OCI-LY1 (cell line): ENCODE measurements around the gene CD3D.
"Not testable (repeated sequence)": the region's sequence is repeated elsewhere in the genome, so short reads cannot be mapped to it uniquely, and the experiment has no call there.

Experiments
- H2AFZ ChIP-seq: fragments of 200-600 bp; sonication (generic), shearing (Covaris generic); 2 replicates; pipeline ENCODE4 v1.6.0; 2014; ENCODE audit warnings: antibody characterized with exemption, mild to moderate bottlenecking, low read length
- H3F3A ChIP-seq: fragments of 200-600 bp; sonication (generic), shearing (Covaris generic); 2 replicates; pipeline ENCODE4 v1.6.0; 2014; ENCODE audit warnings: mild to moderate bottlenecking, antibody characterized with exemption, low read length, moderate library complexity; ENCODE audit not compliant: insufficient read depth
- H3K27ac ChIP-seq: fragments of 200-600 bp; sonication (generic); 2 replicates; pipeline ENCODE4 v1.5.1; 2014; ENCODE audit warnings: low read length, mixed run types, mild to moderate bottlenecking, low read depth; ENCODE audit not compliant: poor library complexity, severe bottlenecking
- H3K27me3 ChIP-seq: fragments of 200-600 bp; sonication (generic); 2 replicates; pipeline ENCODE4 v1.6.0; 2014; ENCODE audit warnings: antibody characterized with exemption, mild to moderate bottlenecking, low read length, moderate library complexity; ENCODE audit not compliant: insufficient read depth
- H3K36me3 ChIP-seq: fragments of 200-600 bp; sonication (generic); 2 replicates; pipeline ENCODE4 v1.6.1; 2014; ENCODE audit warnings: mild to moderate bottlenecking, antibody characterized with exemption, low read length, moderate library complexity, mixed read lengths; ENCODE audit not compliant: insufficient read depth
- H3K4me1 ChIP-seq: fragments of 200-600 bp; sonication (generic); 2 replicates; pipeline ENCODE4 v1.5.1; 2014; ENCODE audit warnings: mild to moderate bottlenecking, low read length, moderate library complexity; ENCODE audit not compliant: insufficient read depth, severe bottlenecking
- H3K4me2 ChIP-seq: fragments of 200-600 bp; sonication (generic), shearing (Covaris generic); 2 replicates; pipeline ENCODE4 v1.6.1; 2014; ENCODE audit warnings: low read length
- H3K4me3 ChIP-seq: fragments of 200-600 bp; sonication (generic); 2 replicates; pipeline ENCODE4 v1.5.1; 2014; ENCODE audit warnings: low read length, low read depth, mild to moderate bottlenecking, mixed read lengths; ENCODE audit not compliant: poor library complexity, severe bottlenecking
- H3K79me2 ChIP-seq: fragments of 200-600 bp; shearing (Covaris generic); 2 replicates; pipeline ENCODE4 v1.6.1; 2016; ENCODE audit warnings: mixed run types, low read length, mixed read lengths; ENCODE audit not compliant: insufficient read depth
- H3K9ac ChIP-seq: fragments of 200-600 bp; sonication (generic), shearing (Covaris generic); 2 replicates; pipeline ENCODE4 v1.6.1; 2014; ENCODE audit warnings: mild to moderate bottlenecking, low read length, mixed read lengths
- H3K9me2 ChIP-seq: fragments of 200-600 bp; sonication (generic), shearing (Covaris generic); 2 replicates; pipeline ENCODE4 v1.6.1; 2014; ENCODE audit warnings: low read depth, mild to moderate bottlenecking, low read length, mixed read lengths
- H3K9me3 ChIP-seq: fragments of 200-600 bp; shearing (Covaris generic); 2 replicates; pipeline ENCODE4 v1.6.1; 2014; ENCODE audit warnings: low read length, mixed read lengths
- H4K20me1 ChIP-seq: fragments of 200-600 bp; sonication (generic), shearing (Covaris generic); 2 replicates; pipeline ENCODE4 v1.6.0; 2016; ENCODE audit warnings: mild to moderate bottlenecking, low read length; ENCODE audit not compliant: insufficient read depth
- EZH2 ChIP-seq: fragments of 200-600 bp; sonication (generic), shearing (Covaris generic); IDR thresholded peaks from 2 replicates; pipeline ENCODE4 v1.8.0; 2017; ENCODE audit warnings: borderline replicate concordance, mixed run types, mild to moderate bottlenecking, antibody characterized with exemption, low read length, moderate library complexity, mixed read lengths
- TF ChIP-seq, protein P1 (sequence below): fragments of 200-600 bp; sonication (generic), shearing (Covaris generic); IDR thresholded peaks from 2 replicates; pipeline ENCODE4 v1.5.1; 2017; ENCODE audit warnings: mild to moderate bottlenecking, antibody characterized with exemption, low read length, moderate library complexity, mixed read lengths

The CD3D gene

DNA sequence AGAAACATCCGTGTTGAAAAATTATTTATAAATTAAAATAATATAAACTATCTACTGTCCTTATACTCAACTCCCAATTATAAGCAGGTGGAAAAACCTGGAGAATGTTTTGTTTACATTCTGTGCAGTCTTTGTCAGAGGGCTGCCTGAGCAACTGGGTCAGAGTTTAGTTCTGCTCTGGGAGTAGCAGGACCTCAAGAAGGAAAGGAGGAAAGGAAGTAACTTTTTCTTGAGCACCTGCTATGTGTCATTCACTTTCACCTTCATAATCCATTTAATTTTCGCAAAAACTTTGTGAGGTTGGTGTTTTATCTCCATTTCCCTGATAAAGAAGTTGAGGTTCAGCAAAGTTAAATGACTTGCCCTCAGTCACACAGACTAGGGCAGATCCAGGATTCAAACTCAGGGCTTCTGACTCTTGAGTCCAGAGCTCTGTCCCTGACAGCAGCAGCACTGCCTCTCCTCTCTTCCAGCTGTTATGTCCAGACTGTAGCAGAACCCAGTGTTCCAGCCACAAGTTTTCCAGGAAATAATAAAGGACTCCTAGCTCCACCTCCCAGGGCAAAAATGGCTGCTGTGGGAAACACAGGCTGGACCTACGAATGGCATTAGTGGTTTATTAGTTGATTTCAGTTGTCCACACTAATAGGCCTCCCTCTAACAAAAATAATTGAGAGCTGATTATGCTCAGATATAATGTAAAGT lies 31.6 kb downstream of the CD3D start:
- no peaks in the 10 kb centered on the region for H4K20me1 ChIP-seq
- no peak overlapping the region for H3K27ac ChIP-seq
- H3K79me2 ChIP-seq, result no peaks in the 10 kb centered on the region
- no peak overlapping the region for H3K4me2 ChIP-seq
- H3K9ac ChIP-seq, result no peak overlapping the region
- no peak overlapping the region for H2AFZ ChIP-seq
- H3K4me1 ChIP-seq, result peaks cover 26% of the 10 kb centered on the region
- H3K27me3 ChIP-seq, result no peaks in the 10 kb centered on the region
- H3K9me2 ChIP-seq, result no peaks in the 10 kb centered on the region
- H3K9me3 ChIP-seq, result no peaks in the 10 kb centered on the region
- no peaks in the 10 kb centered on the region; the same call in 1 of the 2 replicates for H3K36me3 ChIP-seq
- no peak overlapping the region for H3K4me3 ChIP-seq
- no peaks in the 10 kb centered on the region for H3F3A ChIP-seq
- TF ChIP-seq EZH2, result no peak
- TF ChIP-seq, protein P1, sequence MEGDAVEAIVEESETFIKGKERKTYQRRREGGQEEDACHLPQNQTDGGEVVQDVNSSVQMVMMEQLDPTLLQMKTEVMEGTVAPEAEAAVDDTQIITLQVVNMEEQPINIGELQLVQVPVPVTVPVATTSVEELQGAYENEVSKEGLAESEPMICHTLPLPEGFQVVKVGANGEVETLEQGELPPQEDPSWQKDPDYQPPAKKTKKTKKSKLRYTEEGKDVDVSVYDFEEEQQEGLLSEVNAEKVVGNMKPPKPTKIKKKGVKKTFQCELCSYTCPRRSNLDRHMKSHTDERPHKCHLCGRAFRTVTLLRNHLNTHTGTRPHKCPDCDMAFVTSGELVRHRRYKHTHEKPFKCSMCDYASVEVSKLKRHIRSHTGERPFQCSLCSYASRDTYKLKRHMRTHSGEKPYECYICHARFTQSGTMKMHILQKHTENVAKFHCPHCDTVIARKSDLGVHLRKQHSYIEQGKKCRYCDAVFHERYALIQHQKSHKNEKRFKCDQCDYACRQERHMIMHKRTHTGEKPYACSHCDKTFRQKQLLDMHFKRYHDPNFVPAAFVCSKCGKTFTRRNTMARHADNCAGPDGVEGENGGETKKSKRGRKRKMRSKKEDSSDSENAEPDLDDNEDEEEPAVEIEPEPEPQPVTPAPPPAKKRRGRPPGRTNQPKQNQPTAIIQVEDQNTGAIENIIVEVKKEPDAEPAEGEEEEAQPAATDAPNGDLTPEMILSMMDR, result no peak

DNA sequence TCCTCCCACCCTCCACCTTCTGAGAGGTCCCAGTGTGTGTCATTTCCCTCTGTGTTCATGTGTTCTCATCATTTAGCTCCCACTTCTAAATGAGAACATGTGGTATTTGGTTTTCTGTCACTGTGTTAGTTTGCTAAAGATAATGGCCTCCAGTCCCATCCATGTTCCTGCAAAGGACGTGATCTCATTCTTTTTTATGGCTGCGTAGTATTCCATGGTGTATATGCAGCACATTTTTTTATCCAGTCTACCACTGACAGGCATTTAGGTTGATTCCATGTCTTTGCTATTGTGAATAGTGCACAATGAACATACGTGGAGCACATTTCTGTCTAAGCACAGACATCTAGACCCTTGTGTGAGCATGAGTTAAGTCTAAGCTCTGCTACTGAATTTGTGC lies 32.2 kb downstream of the CD3D start:
- Histone ChIP-seq H4K20me1 (no peaks in the 10 kb centered on the region), H3K27me3 (no peaks in the 10 kb centered on the region), H2AFZ (no peak overlapping the region), H3K9ac (no peak overlapping the region), H3K4me3 (no peak overlapping the region), H3F3A (no peaks in the 10 kb centered on the region), H3K4me2 (no peak overlapping the region), H3K9me2 (no peaks in the 10 kb centered on the region), H3K27ac (no peak overlapping the region), H3K4me1 (peaks cover 26% of the 10 kb centered on the region), H3K79me2 (no peaks in the 10 kb centered on the region), H3K36me3 (no peaks in the 10 kb centered on the region; the same call in 1 of the 2 replicates), H3K9me3 (no peaks in the 10 kb centered on the region)
- TF ChIP-seq, protein P1, result no peak
- TF ChIP-seq EZH2, result no peak

DNA sequence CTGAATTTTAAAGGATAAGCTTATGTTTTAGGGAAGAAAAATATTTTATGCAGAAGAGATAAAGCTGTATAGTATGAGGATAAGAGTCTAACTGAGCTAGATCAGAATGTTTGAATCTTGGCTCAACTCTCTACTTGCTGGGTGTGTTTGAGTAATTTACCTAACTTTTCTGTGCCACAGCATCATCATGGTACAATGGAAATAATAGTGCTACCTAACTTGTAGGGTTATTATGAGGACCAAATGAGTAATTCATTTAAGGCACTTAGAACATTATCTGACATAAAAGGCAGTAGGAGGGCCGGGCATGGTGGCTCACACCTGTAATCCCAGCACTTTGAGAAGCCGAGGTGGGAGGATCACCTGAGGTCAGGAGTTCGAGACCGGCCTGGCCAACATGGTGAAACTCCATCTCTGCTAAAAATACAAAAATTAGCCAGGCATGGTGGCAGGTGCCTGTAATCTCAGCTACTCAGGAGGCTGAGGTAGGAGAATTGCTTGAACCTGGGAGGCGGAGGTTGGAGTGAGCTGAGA lies 33.4 kb downstream of the CD3D start:
- not testable (repeated sequence) for H3K27me3 ChIP-seq, H3K9me2 ChIP-seq, H3K4me3 ChIP-seq, H3F3A ChIP-seq, H4K20me1 ChIP-seq, H2AFZ ChIP-seq, H3K79me2 ChIP-seq, H3K4me2 ChIP-seq, H3K9ac ChIP-seq, H3K27ac ChIP-seq, H3K36me3 ChIP-seq, H3K9me3 ChIP-seq
- peaks cover 30% of the 10 kb centered on the region for H3K4me1 ChIP-seq

DNA sequence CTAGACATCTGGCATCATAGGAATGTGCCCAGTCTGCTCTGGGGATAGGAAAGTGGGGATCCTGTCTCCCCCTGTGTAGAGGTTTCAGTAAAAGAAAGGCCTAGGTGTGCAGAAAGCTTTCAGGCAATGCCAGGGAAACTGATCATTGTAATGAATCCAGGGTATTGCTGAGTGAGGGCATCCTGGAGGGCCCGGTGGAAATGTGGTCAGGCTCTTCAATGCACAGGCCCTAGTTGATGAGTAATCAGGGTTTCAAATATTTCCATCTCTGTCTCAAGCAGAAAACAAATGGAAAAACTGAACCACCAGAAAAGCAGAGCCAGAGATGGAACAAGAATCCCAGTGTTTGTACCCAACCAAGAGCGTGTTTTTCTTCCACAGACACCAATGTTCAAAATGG lies 35.9 kb downstream of the CD3D start:
- Histone ChIP-seq H2AFZ (no peak overlapping the region), H3K4me3 (no peak overlapping the region), H3K4me1 (peaks cover 16% of the 10 kb centered on the region), H3K4me2 (no peak overlapping the region), H3K9ac (no peak overlapping the region), H3K9me3 (no peaks in the 10 kb centered on the region), H3K27ac (no peak overlapping the region), H3K27me3 (no peaks in the 10 kb centered on the region), H3K79me2 (no peaks in the 10 kb centered on the region), H4K20me1 (no peaks in the 10 kb centered on the region), H3K9me2 (no peaks in the 10 kb centered on the region), H3K36me3 (no peaks in the 10 kb centered on the region; the same call in 1 of the 2 replicates), H3F3A (no peaks in the 10 kb centered on the region)
- no peak for TF ChIP-seq EZH2
- TF ChIP-seq, protein P1, result no peak
